Activated CD8-positive, alpha-beta memory T cell treated with anti-CD3 and anti-CD28 coated beads for 1 hour (primary cell): ENCODE measurements around the gene HMGB4.

ENCODE experiments used
- DNase-seq, 2 donors: peaks; one replicate each; pipeline ENCODE4 v3.0.0-alpha.2; 2020; ENCODE audit warnings: low read depth in 1 of 2; ENCODE audit errors: extremely low read depth in 1 of 2

Gene HMGB4

DNA sequence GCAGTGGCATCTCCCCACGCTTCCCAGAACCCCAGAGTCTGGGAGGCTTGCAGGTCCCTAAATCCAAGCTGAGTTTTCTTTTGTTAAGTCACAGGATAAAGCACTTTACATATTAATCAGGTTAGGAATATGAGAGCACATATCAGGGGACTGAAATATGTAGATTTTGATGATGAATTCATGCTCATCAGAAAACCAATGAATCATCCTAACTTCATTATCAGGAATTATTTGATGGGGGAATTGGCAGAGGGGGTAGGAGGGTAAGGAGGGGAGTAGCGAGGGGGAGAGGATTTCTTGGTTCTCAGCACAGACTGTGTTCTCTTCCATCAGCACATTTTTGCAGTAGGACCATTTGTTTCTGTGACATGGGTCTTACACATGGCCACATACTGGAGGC is 32.1 kb downstream of the HMGB4 start:
- DNase-seq = no peak

- DNase-seq = no peak
These were observed 33.3 kb downstream of the HMGB4 start for GRCh38 chr1:33897092-33897725.

DNA sequence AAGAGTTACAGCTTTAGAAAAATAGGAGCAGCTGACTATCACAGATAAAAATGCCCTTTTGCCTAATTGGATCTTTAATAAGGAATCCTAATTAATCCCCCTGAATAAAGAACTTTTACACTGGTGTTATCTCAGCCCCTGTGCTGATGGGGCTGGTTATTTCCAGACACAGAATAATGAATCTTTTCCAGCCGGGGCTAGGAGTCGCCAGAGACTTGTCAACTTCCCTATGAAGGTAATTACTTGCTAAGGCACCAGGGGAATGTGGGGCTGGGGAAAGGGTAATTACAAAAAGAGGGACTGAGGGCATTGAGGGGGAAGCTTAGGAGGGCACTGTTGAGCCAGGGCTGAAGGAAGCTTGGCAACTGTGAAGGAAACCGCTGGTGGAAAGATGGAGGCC is 34.5 kb downstream of the HMGB4 start:
- no peak for DNase-seq

DNA sequence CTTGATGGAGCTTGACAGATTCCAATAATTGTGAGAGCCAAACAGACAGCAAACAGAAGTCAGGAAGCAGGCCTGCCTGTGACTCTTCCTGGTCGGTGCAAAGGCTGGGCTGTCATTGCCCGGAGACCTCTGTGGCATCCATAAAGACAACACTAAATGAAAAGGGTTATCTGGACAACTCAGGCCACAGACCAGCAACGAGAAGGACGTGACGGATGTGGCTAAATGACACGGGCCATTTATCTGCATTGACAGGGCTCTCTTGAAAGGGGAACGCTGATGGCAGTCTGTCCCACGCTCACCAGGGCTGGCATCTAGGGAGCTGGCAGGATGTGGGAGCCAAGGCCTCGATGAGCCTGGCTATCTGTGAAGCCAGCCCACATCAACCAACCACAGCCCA is 35.0 kb downstream of the HMGB4 start:
- DNase-seq = no peak

DNA sequence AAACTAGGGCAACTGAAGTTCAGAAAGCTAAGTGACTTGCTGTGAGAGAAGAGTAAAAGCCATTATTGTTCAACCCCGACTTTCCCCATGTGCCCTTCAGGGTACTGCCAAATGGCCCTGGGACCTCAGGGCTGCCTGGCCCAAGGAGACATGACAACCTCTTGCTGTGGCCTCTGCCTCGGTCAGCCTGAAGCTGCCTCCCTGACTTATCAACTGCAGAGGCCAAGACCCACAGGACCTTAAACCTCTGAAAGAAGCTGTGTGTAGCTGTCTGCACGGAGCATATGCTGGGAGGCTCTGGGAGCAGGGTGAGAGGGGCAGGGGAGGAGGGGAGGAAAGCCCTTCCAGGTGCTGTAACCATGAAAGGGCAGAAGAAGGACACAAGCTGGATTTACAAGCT is 35.9 kb downstream of the HMGB4 start:
- DNase-seq = no peak

GRCh38 chr1:33902486-33903209 is 38.8 kb downstream of the HMGB4 start:
- DNase-seq = no peak

DNA sequence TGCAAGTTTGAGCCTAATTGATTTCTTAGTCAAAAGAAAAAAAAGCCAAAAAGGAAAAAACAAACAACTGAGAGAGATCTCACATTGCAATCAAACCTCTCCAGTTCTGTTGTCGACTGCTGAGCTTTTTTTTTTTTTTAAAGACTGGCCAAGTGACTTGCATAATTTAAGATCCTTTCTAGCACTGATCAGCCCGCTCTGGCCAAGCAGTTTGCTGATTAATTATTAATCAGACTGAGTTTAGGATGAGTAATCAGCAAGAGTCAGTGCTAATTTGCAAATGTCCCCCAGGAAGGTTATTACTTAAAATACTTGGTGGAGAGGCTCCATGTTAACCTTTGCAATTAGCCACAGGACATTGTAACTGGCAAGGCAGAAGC is 39.3 kb downstream of the HMGB4 start:
- no peak for DNase-seq

DNA sequence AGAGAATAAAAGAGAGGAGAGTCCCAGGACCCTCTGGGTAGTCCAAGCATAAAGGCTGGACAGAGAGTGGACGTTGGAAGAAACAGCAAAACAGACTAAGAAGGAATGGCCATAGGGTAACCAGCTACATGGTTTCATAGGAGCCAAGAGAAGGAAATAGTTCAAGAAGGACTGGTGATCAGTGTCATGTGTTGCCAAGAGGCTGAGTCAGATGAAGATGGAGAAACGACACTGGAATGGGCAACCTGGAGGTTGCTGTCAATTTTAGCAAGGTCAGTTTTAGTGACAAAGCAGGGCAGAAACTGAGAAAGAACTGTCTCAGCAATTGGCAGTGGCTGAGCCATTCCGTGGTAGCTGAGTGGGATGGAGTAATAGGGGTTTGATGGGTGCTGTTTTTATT is 41.4 kb downstream of the HMGB4 start:
- no peak for DNase-seq

- no peak for DNase-seq
These were observed 42.3 kb downstream of the HMGB4 start for GRCh38 chr1:33906156-33906555.

GRCh38 chr1:33908324-33908956 is 44.6 kb downstream of the HMGB4 start:
- DNase-seq = no peak
